CD8-positive, alpha-beta memory T cell (primary cell): ENCODE data around the gene ATOH1. TPM values are rescaled to one million over a fixed set of nuclear protein-coding genes. Genes with fewer than 3 reads are reported as not detected.

ENCODE experiments used
- CTCF ChIA-PET: fragments of 350-600 bp; sonication (Branson Sonifier 250); formaldehyde crosslinking; loops from one replicate; lab custom pipeline; 2021; ENCODE audit warnings: antibody characterized with exemption; lab: Charles Lee
- POLR2A ChIA-PET: fragments of 350-600 bp; sonication (Branson Sonifier 250); formaldehyde crosslinking; loops from one replicate; lab custom pipeline; 2021; ENCODE audit warnings: antibody characterized with exemption; lab: Charles Lee
- DNase-seq, 5 donors: peaks; one replicate each; pipeline versions ENCODE4 v3.0.0 to v3.0.0-alpha.2; 2020 to 2022; ENCODE audit warnings: mixed read lengths in 1 of 5
- H3K27ac ChIP-seq: one replicate; pipeline ENCODE4 v1.7.0; 2013; ENCODE audit warnings: low read depth, mild to moderate bottlenecking, low read length, moderate library complexity
- H3K27me3 ChIP-seq: 2 replicates; pipeline ENCODE4 v1.7.0; 2013; ENCODE audit warnings: low read length, mild to moderate bottlenecking; ENCODE audit not compliant: insufficient read depth, poor library complexity, severe bottlenecking
- H3K36me3 ChIP-seq: 2 replicates; pipeline ENCODE4 v1.7.0; 2013; ENCODE audit warnings: mild to moderate bottlenecking, low read length, moderate library complexity; ENCODE audit not compliant: insufficient read depth
- H3K4me1 ChIP-seq: 2 replicates; pipeline ENCODE4 v1.7.0; 2013; ENCODE audit warnings: mild to moderate bottlenecking, low read length, moderate library complexity; ENCODE audit not compliant: insufficient read depth
- H3K4me3 ChIP-seq: 2 replicates; pipeline ENCODE4 v1.7.0; 2013; ENCODE audit warnings: mild to moderate bottlenecking, low read length
- H3K9me3 ChIP-seq: 2 replicates; pipeline ENCODE4 v1.7.0; 2013; ENCODE audit warnings: mild to moderate bottlenecking, low read length
- H3K27ac Mint-ChIP-seq, 8 donors: one replicate each; pipeline ENCODE4 v1.8.0; 2020 to 2021; ENCODE audit warnings: mixed read lengths in 8 of 8, mild to moderate bottlenecking in 6 of 8, inconsistent platforms in 3 of 8, moderate library complexity in 3 of 8
- H3K27me3 Mint-ChIP-seq, 2 donors: one replicate each; pipeline ENCODE4 v1.8.0; 2020 to 2021; ENCODE audit warnings: mixed read lengths in 2 of 2, mild to moderate bottlenecking in 1 of 2, moderate library complexity in 1 of 2
- H3K36me3 Mint-ChIP-seq, 3 donors: one replicate each; pipeline ENCODE4 v1.8.0; 2020 to 2021; ENCODE audit warnings: mixed read lengths in 3 of 3, inconsistent platforms in 1 of 3, mild to moderate bottlenecking in 1 of 3
- H3K4me1 Mint-ChIP-seq, 3 donors: one replicate each; pipeline ENCODE4 v1.8.0; 2020 to 2021; ENCODE audit warnings: mixed read lengths in 3 of 3, inconsistent platforms in 1 of 3, mild to moderate bottlenecking in 1 of 3
- H3K4me3 Mint-ChIP-seq, 7 donors: one replicate each; pipeline ENCODE4 v1.8.0; 2020 to 2021; ENCODE audit warnings: mixed read lengths in 7 of 7, mild to moderate bottlenecking in 6 of 7, moderate library complexity in 4 of 7, inconsistent platforms in 2 of 7
- H3K9me3 Mint-ChIP-seq, 5 donors: one replicate each; pipeline ENCODE4 v1.8.0; 2020 to 2022; ENCODE audit warnings: mixed read lengths in 5 of 5, mild to moderate bottlenecking in 3 of 5, moderate library complexity in 2 of 5, inconsistent platforms in 1 of 5
- polyA plus RNA-seq: library from polyadenylated mRNA; unstranded; fragments of 300-500 nt; fragmentation: Illumina TruSeq; gene quantifications from one replicate; pipeline ENCODE4 v1.2.3, GENCODE V29; 2021
- total RNA-seq, 2 experiments: library from RNA; stranded (reverse); gene quantifications; one replicate each; pipeline ENCODE4 v1.2.3, GENCODE V29; 2021

The ATOH1 gene
- total and polyA plus RNA-seq, 3 experiments from 2014 or later = not detected

- Mint-ChIP-seq H3K4me1 (no peaks in the 10 kb centered on the region), H3K4me3 (no peak overlapping the region), H3K9me3 (peaks cover 0 to 8% (median 3%) of the 10 kb centered on the region in 5 donors), H3K36me3 (no peaks in the 10 kb centered on the region), H3K27me3 (peaks cover 0 to 3% of the 10 kb centered on the region in 2 donors), H3K27ac (no peak overlapping the region)
- Histone ChIP-seq H3K9me3 (no peaks in the 10 kb centered on the region), H3K36me3 (no peaks in the 10 kb centered on the region), H3K27me3 (no peaks in the 10 kb centered on the region), H3K27ac (no peak overlapping the region), H3K4me3 (no peak overlapping the region), H3K4me1 (no peaks in the 10 kb centered on the region)
- no peak for DNase-seq
- CTCF ChIA-PET = no interaction called here
- POLR2A ChIA-PET = no interaction called here
Observed at GRCh38 chr4:93842601-93843252, 14.2 kb downstream of the ATOH1 start.

GRCh38 chr4:93843772-93844171 lies 15.2 kb downstream of the ATOH1 start:
- H3K9me3 Mint-ChIP-seq = peaks cover 0 to 8% (median 0%) of the 10 kb centered on the region in 5 donors
- DNase-seq = no peak
- H3K4me1 Mint-ChIP-seq = no peaks in the 10 kb centered on the region
- no peaks in the 10 kb centered on the region for H3K9me3 ChIP-seq
- ChIA-PET CTCF (no interaction called here), POLR2A (no interaction called here)
- H3K27me3 ChIP-seq = no peaks in the 10 kb centered on the region
- no peak overlapping the region for H3K27ac Mint-ChIP-seq
- H3K4me3 Mint-ChIP-seq = no peak overlapping the region
- H3K27ac ChIP-seq = no peak overlapping the region
- peaks cover 0 to 3% of the 10 kb centered on the region in 2 donors for H3K27me3 Mint-ChIP-seq
- H3K4me3 ChIP-seq = no peak overlapping the region
- H3K4me1 ChIP-seq = no peaks in the 10 kb centered on the region
- H3K36me3 Mint-ChIP-seq = no peaks in the 10 kb centered on the region
- H3K36me3 ChIP-seq = no peaks in the 10 kb centered on the region

GRCh38 chr4:93852680-93853079 lies 24.1 kb downstream of the ATOH1 start:
- H3K9me3 Mint-ChIP-seq = peaks cover 0 to 9% (median 1%) of the 10 kb centered on the region in 5 donors
- CTCF ChIA-PET = no interaction called here
- H3K9me3 ChIP-seq = no peaks in the 10 kb centered on the region
- no peak for DNase-seq
- H3K4me1 ChIP-seq = no peaks in the 10 kb centered on the region
- H3K27ac Mint-ChIP-seq = no peak overlapping the region
- no peaks in the 10 kb centered on the region for H3K27me3 Mint-ChIP-seq
- no peak overlapping the region for H3K4me3 ChIP-seq
- H3K4me1 Mint-ChIP-seq = no peaks in the 10 kb centered on the region
- H3K4me3 Mint-ChIP-seq = no peak overlapping the region
- H3K27ac ChIP-seq = no peak overlapping the region
- no peaks in the 10 kb centered on the region for H3K27me3 ChIP-seq
- H3K36me3 ChIP-seq = no peaks in the 10 kb centered on the region
- no peaks in the 10 kb centered on the region for H3K36me3 Mint-ChIP-seq
- POLR2A ChIA-PET = no interaction called here

- CTCF ChIA-PET = no interaction called here
- H3K4me1 Mint-ChIP-seq = no peaks in the 10 kb centered on the region
Observed at GRCh38 chr4:93855926-93856325, 27.4 kb downstream of the ATOH1 start.

GRCh38 chr4:93865650-93866049 lies 37.1 kb downstream of the ATOH1 start:
- no peak overlapping the region for H3K27ac Mint-ChIP-seq

More at GRCh38 chr4:93855926-93856325, 27.4 kb downstream of the ATOH1 start:
- POLR2A ChIA-PET = no interaction called here
- Mint-ChIP-seq H3K9me3 (peaks cover 0 to 17% (median 1%) of the 10 kb centered on the region in 5 donors), H3K27ac (no peak overlapping the region), H3K36me3 (no peaks in the 10 kb centered on the region), H3K27me3 (no peaks in the 10 kb centered on the region), H3K4me3 (no peak overlapping the region)
- Histone ChIP-seq H3K9me3 (no peaks in the 10 kb centered on the region), H3K36me3 (no peaks in the 10 kb centered on the region), H3K27ac (no peak overlapping the region), H3K27me3 (no peaks in the 10 kb centered on the region), H3K4me3 (no peak overlapping the region), H3K4me1 (no peaks in the 10 kb centered on the region)
- DNase-seq = no peak

GRCh38 chr4:93867416-93868001 lies 39.0 kb downstream of the ATOH1 start:
- Mint-ChIP-seq H3K9me3 (peaks cover 0 to 2% (median 0%) of the 10 kb centered on the region in 5 donors), H3K36me3 (no peaks in the 10 kb centered on the region), H3K4me1 (no peaks in the 10 kb centered on the region), H3K4me3 (no peak overlapping the region), H3K27ac (no peak overlapping the region), H3K27me3 (peaks cover 0 to 2% of the 10 kb centered on the region in 2 donors)
- no peak for DNase-seq
- H3K4me3 ChIP-seq = no peak overlapping the region
- no peak overlapping the region for H3K27ac ChIP-seq
- H3K9me3 ChIP-seq = no peaks in the 10 kb centered on the region
- ChIA-PET POLR2A (no interaction called here), CTCF (no interaction called here)
- no peaks in the 10 kb centered on the region for H3K36me3 ChIP-seq
- H3K4me1 ChIP-seq = no peaks in the 10 kb centered on the region
- no peaks in the 10 kb centered on the region for H3K27me3 ChIP-seq

More at GRCh38 chr4:93865650-93866049, 37.1 kb downstream of the ATOH1 start:
- Histone ChIP-seq H3K27ac (no peak overlapping the region), H3K36me3 (no peaks in the 10 kb centered on the region), H3K9me3 (no peaks in the 10 kb centered on the region), H3K4me1 (no peaks in the 10 kb centered on the region), H3K27me3 (no peaks in the 10 kb centered on the region), H3K4me3 (no peak overlapping the region)
- no peaks in the 10 kb centered on the region for H3K4me1 Mint-ChIP-seq
- CTCF ChIA-PET = no interaction called here
- no peaks in the 10 kb centered on the region for H3K36me3 Mint-ChIP-seq
- H3K4me3 Mint-ChIP-seq = no peak overlapping the region
- POLR2A ChIA-PET = no interaction called here
- DNase-seq = no peak
- H3K27me3 Mint-ChIP-seq = peaks cover 0 to 2% of the 10 kb centered on the region in 2 donors
- H3K9me3 Mint-ChIP-seq = peaks cover 0 to 4% (median 2%) of the 10 kb centered on the region in 5 donors

GRCh38 chr4:93870876-93871458 lies 42.4 kb downstream of the ATOH1 start:
- POLR2A ChIA-PET = no interaction called here
- Histone ChIP-seq H3K4me3 (no peak overlapping the region), H3K4me1 (no peaks in the 10 kb centered on the region), H3K27ac (no peak overlapping the region), H3K27me3 (no peaks in the 10 kb centered on the region), H3K9me3 (no peaks in the 10 kb centered on the region), H3K36me3 (no peaks in the 10 kb centered on the region)
- Mint-ChIP-seq H3K9me3 (no peaks in the 10 kb centered on the region), H3K4me3 (no peak overlapping the region), H3K27me3 (no peaks in the 10 kb centered on the region), H3K36me3 (no peaks in the 10 kb centered on the region), H3K27ac (no peak overlapping the region), H3K4me1 (no peaks in the 10 kb centered on the region)
- CTCF ChIA-PET = no interaction called here
- no peak for DNase-seq

- Mint-ChIP-seq H3K36me3 (peaks cover 0 to 2% (median 0%) of the 10 kb centered on the region in 3 donors), H3K27me3 (no peaks in the 10 kb centered on the region), H3K27ac (no peak overlapping the region), H3K9me3 (peaks cover 0 to 5% (median 3%) of the 10 kb centered on the region in 5 donors), H3K4me3 (no peak overlapping the region), H3K4me1 (no peaks in the 10 kb centered on the region)
- POLR2A ChIA-PET = no interaction called here
- Histone ChIP-seq H3K4me1 (no peaks in the 10 kb centered on the region), H3K9me3 (no peaks in the 10 kb centered on the region), H3K27me3 (no peaks in the 10 kb centered on the region), H3K4me3 (no peak overlapping the region), H3K27ac (no peak overlapping the region), H3K36me3 (no peaks in the 10 kb centered on the region)
- CTCF ChIA-PET = no interaction called here
- no peak for DNase-seq
Observed at GRCh38 chr4:93876754-93877153, 48.2 kb downstream of the ATOH1 start.
